Inferior parietal cortex (tissue), 1 donor: ENCODE measurements around the gene STRIT1.

Experiments
- DNase-seq: peaks from one replicate; pipeline ENCODE4 v3.0.0-alpha.2; 2016; ENCODE audit errors: extremely low spot score

STRIT1 gene

GRCh38 chr3:155293516-155293915 lies at the start of gene STRIT1:
Gene STRIT1, minus strand, starts transcription at chr3:155293683.
- no peak for DNase-seq

- DNase-seq, result no peak
These were observed 48.9 kb upstream of the STRIT1 start for GRCh38 chr3:155342344-155342743.

- no peak for DNase-seq
These were observed 45.6 kb upstream of the STRIT1 start for GRCh38 chr3:155339052-155339451.

GRCh38 chr3:155335724-155336354 lies 42.4 kb upstream of the STRIT1 start:
- DNase-seq, result no peak

GRCh38 chr3:155334914-155335723 lies 41.6 kb upstream of the STRIT1 start:
- DNase-seq, result no peak

GRCh38 chr3:155334215-155334913 lies 40.9 kb upstream of the STRIT1 start:
- DNase-seq, result no peak

- no peak for DNase-seq
These were observed 39.2 kb upstream of the STRIT1 start for GRCh38 chr3:155332716-155333115.

- DNase-seq, result no peak
These were observed 37.6 kb upstream of the STRIT1 start for GRCh38 chr3:155331078-155331477.

- no peak for DNase-seq
These were observed 36.9 kb upstream of the STRIT1 start for GRCh38 chr3:155330370-155330769.

GRCh38 chr3:155329513-155330048 lies 36.1 kb upstream of the STRIT1 start:
- DNase-seq, result no peak

GRCh38 chr3:155327871-155328270 lies 34.4 kb upstream of the STRIT1 start:
- DNase-seq, result no peak

GRCh38 chr3:155327430-155327829 lies 33.9 kb upstream of the STRIT1 start:
- DNase-seq, result no peak

- DNase-seq, result no peak
These were observed 33.4 kb upstream of the STRIT1 start for GRCh38 chr3:155326901-155327300.

- no peak for DNase-seq
These were observed 32.8 kb upstream of the STRIT1 start for GRCh38 chr3:155326244-155326643.

GRCh38 chr3:155325263-155325835 lies 31.9 kb upstream of the STRIT1 start:
- DNase-seq, result no peak

- DNase-seq, result peak; percentile 81
These were observed 29.7 kb upstream of the STRIT1 start for GRCh38 chr3:155323063-155323666.

GRCh38 chr3:155321418-155321817 lies 27.9 kb upstream of the STRIT1 start:
- DNase-seq, result no peak

GRCh38 chr3:155320934-155321333 lies 27.5 kb upstream of the STRIT1 start:
- DNase-seq, result no peak

GRCh38 chr3:155318740-155319139 lies 25.3 kb upstream of the STRIT1 start:
- no peak for DNase-seq

GRCh38 chr3:155317211-155317610 lies 23.7 kb upstream of the STRIT1 start:
- no peak for DNase-seq

- DNase-seq, result no peak
These were observed 22.9 kb upstream of the STRIT1 start for GRCh38 chr3:155316426-155316825.

- no peak for DNase-seq
These were observed 20.4 kb upstream of the STRIT1 start for GRCh38 chr3:155313916-155314315.
